HCT116 (cell line): Measurements from ENCODE around the gene TBXAS1. TPM values are rescaled to one million over a fixed set of nuclear protein-coding genes. Genes with fewer than 3 reads are reported as not detected.

Experiments used
- ATAC-seq: fragments of 200-7000 bp; cut with Tn5 transposase; 2 replicates; pipeline ENCODE4 v1.9.1; 2020; ENCODE audit warnings: mild to moderate bottlenecking, moderate library complexity
- BruUV-seq: library from RNA; stranded (reverse); fragments of 400-500 nt; replicated peaks from 2 replicates; lab custom pipeline; 2021; lab: Mats Ljungman, UMichigan
- CTCF ChIA-PET: fragments of 300-600 bp; sonication (Branson Sonifier 250); formaldehyde crosslinking; loops from one replicate; lab custom pipeline; 2021; ENCODE audit warnings: antibody characterized with exemption; lab: Charles Lee
- POLR2A ChIA-PET: fragments of 300-600, 350-600 bp; sonication (Branson Sonifier 250); formaldehyde crosslinking; loops from one replicate; lab custom pipeline; 2021; ENCODE audit warnings: antibody characterized with exemption; lab: Charles Lee
- RAD21 ChIA-PET, 2 experiments: fragments of 300-600 bp; sonication (Branson Sonifier 250); formaldehyde crosslinking; loops; one replicate each; lab custom pipeline; 2023; ENCODE audit warnings: low total read pairs in 2 of 2; ENCODE audit not compliant: uncharacterized antibody in 2 of 2, unreplicated experiment in 2 of 2, low non-redundant PET in 1 of 2; lab: Charles Lee
- DNase-seq: peaks from one replicate; pipeline ENCODE4 v3.0.0-alpha.2; 2010; ENCODE audit warnings: low read depth, low spot score
- H2AFZ ChIP-seq: fragments of 200-600 bp; shearing (Covaris generic), sonication (generic); 2 replicates; pipeline ENCODE4 v1.6.1; 2017; ENCODE audit warnings: low read depth, mixed run types, mixed read lengths, antibody characterized with exemption, low read length; ENCODE audit not compliant: poor library complexity, severe bottlenecking
- H3K27ac ChIP-seq: 2 replicates; pipeline ENCODE4 v1.5.1; 2012; ENCODE audit warnings: low read depth, low read length
- H3K27me3 ChIP-seq: fragments of 200-600 bp; sonication (generic); 2 replicates; pipeline ENCODE4 v1.6.1; 2016; ENCODE audit warnings: mixed run types, low read length, mixed read lengths; ENCODE audit not compliant: insufficient read depth
- H3K36me3 ChIP-seq, 2 experiments: fragments of 200-500 bp in 1 of 2; fragments of 200-600 bp in 1 of 2; sonication (Bioruptor generic) in 1 of 2; sonication (generic) in 1 of 2; 2 replicates each; pipeline versions ENCODE4 v1.5.1 to v1.6.1; 2014 to 2016; ENCODE audit warnings: low read length in 2 of 2, inconsistent platforms in 1 of 2, mixed read lengths in 1 of 2, mixed run types in 1 of 2; ENCODE audit not compliant: insufficient read depth in 2 of 2, control insufficient read depth in 1 of 2
- H3K4me1 ChIP-seq, 2 experiments: fragments of 200-600 bp in 1 of 2; sonication (generic) in 1 of 2; 2 replicates each; pipeline versions ENCODE4 v1.5.1 to v1.6.1; 2012 to 2017; ENCODE audit warnings: low read length in 2 of 2, inconsistent platforms in 1 of 2, mild to moderate bottlenecking in 1 of 2, mixed read lengths in 1 of 2, mixed run types in 1 of 2, moderate library complexity in 1 of 2; ENCODE audit not compliant: insufficient read depth in 2 of 2, control insufficient read depth in 1 of 2
- H3K4me2 ChIP-seq: fragments of 200-600 bp; sonication (generic); 2 replicates; pipeline ENCODE4 v1.6.1; 2017; ENCODE audit warnings: mixed run types, low read length, mixed read lengths
- H3K4me3 ChIP-seq, 2 experiments: fragments of 200-600 bp in 1 of 2; sonication (generic) in 1 of 2; replicated peaks in 1 of 2; 2 replicates each; pipeline ENCODE4 v1.5.1; 2011 to 2016; ENCODE audit warnings: low read length in 2 of 2, control low read depth in 1 of 2, low read depth in 1 of 2, mild to moderate bottlenecking in 1 of 2, mixed read lengths in 1 of 2, mixed run types in 1 of 2
- H3K79me2 ChIP-seq: fragments of 200-600 bp; sonication (generic); 2 replicates; pipeline ENCODE4 v1.6.1; 2017; ENCODE audit warnings: mild to moderate bottlenecking, mixed run types, low read length, moderate library complexity, mixed read lengths; ENCODE audit not compliant: insufficient read depth
- H3K9ac ChIP-seq: fragments of 200-600 bp; sonication (generic); 2 replicates; pipeline ENCODE4 v1.6.1; 2016; ENCODE audit warnings: low read length, mixed read lengths
- H3K9me2 ChIP-seq: fragments of 200-600 bp; sonication (generic), shearing (Covaris generic); 2 replicates; pipeline ENCODE4 v1.6.1; 2017; ENCODE audit warnings: mixed run types, mild to moderate bottlenecking, moderate library complexity; ENCODE audit not compliant: insufficient read depth
- H3K9me3 ChIP-seq, 2 experiments: fragments of 200-500 bp in 1 of 2; fragments of 200-600 bp in 1 of 2; sonication (Bioruptor generic) in 1 of 2; sonication (generic) in 1 of 2; 2 replicates each; pipeline ENCODE4 v1.6.1; 2014 to 2017; ENCODE audit warnings: low read length in 2 of 2, mixed read lengths in 2 of 2, inconsistent platforms in 1 of 2, low read depth in 1 of 2, mild to moderate bottlenecking in 1 of 2, mixed run types in 1 of 2, moderate library complexity in 1 of 2; ENCODE audit not compliant: control insufficient read depth in 1 of 2, insufficient read depth in 1 of 2
- H4K20me1 ChIP-seq: fragments of 200-600 bp; sonication (generic), shearing (Covaris generic); 2 replicates; pipeline ENCODE4 v1.6.1; 2017; ENCODE audit warnings: mixed run types, mild to moderate bottlenecking, moderate library complexity; ENCODE audit not compliant: insufficient read depth
- CBX3 ChIP-seq: IDR thresholded peaks from 2 replicates; pipeline ENCODE4 v1.6.1; 2012; ENCODE audit warnings: low read depth
- CEBPB ChIP-seq: IDR thresholded peaks from 2 replicates; pipeline ENCODE4 v1.6.1; 2012; ENCODE audit warnings: low read depth
- EGR1 ChIP-seq: IDR thresholded peaks from 2 replicates; pipeline ENCODE4 v1.6.1; 2012; ENCODE audit warnings: low read depth
- ELF1 ChIP-seq: IDR thresholded peaks from 2 replicates; pipeline ENCODE4 v1.6.1; 2012; ENCODE audit warnings: low read depth, borderline replicate concordance
- EZH2phosphoT487 ChIP-seq: fragments of 200-600 bp; IDR thresholded peaks from 2 replicates; pipeline ENCODE4 v1.6.1; 2018; ENCODE audit warnings: antibody characterized with exemption, borderline replicate concordance
- FOSL1 ChIP-seq: IDR thresholded peaks from 2 replicates; pipeline ENCODE4 v1.6.1; 2012; ENCODE audit warnings: low read depth
- POLR2A ChIP-seq: IDR thresholded peaks from 2 replicates; pipeline ENCODE4 v1.7.0; 2011; ENCODE audit warnings: borderline replicate concordance; ENCODE audit not compliant: insufficient read depth, insufficient read length; ENCODE audit errors: extremely low read depth
- SIN3A ChIP-seq: IDR thresholded peaks from 2 replicates; pipeline ENCODE4 v1.6.1; 2012; ENCODE audit warnings: low read depth
- SP1 ChIP-seq: IDR thresholded peaks from 2 replicates; pipeline ENCODE4 v1.6.1; 2012; ENCODE audit warnings: low read depth
- TCF7L2 ChIP-seq: IDR thresholded peaks from 2 replicates; pipeline ENCODE4 v1.7.0; 2011; ENCODE audit warnings: borderline replicate concordance, inconsistent platforms; ENCODE audit not compliant: insufficient read depth, insufficient read length; ENCODE audit errors: extremely low read depth
- ZFX ChIP-seq: fragments of 450-650 bp; IDR thresholded peaks from 2 replicates; pipeline ENCODE4 v1.6.1; 2017
- ZNF274 ChIP-seq: fragments of 200-500 bp; sonication (Bioruptor generic); IDR thresholded peaks from 2 replicates; pipeline ENCODE4 v1.6.1; 2014; ENCODE audit warnings: mild to moderate bottlenecking, low read depth, low read length, inconsistent platforms
- intact Hi-C: fragments of 100-400 bp; cut with micrococcal nuclease; formaldehyde crosslinking; loops from 2 replicates; pipeline ENCODE4 v1.10.0; 2022
- total RNA-seq: library from RNA; stranded (reverse); gene quantifications from one replicate; pipeline ENCODE4 v1.2.1, GENCODE V29; 2021; ENCODE audit not compliant: unreplicated experiment
- TF ChIP-seq, protein P1 (sequence below): IDR thresholded peaks from 2 replicates; pipeline ENCODE4 v1.6.1; 2012; ENCODE audit warnings: low read depth
- TF ChIP-seq, protein P2 (sequence below), 3 experiments: fragments of 200-600 bp in 1 of 3; sonication (generic) in 1 of 3; IDR thresholded peaks in 2 of 3; conservative IDR thresholded peaks in 1 of 3; 2 replicates each; pipeline ENCODE4 v1.5.1; 2012 to 2017; ENCODE audit warnings: low read depth in 2 of 3, low read length in 2 of 3, antibody characterized with exemption in 1 of 3, borderline replicate concordance in 1 of 3, control low read depth in 1 of 3, mild to moderate bottlenecking in 1 of 3, mixed read lengths in 1 of 3, mixed run types in 1 of 3, moderate library complexity in 1 of 3; ENCODE audit not compliant: insufficient read depth in 1 of 3
- TF ChIP-seq, protein P3 (sequence below): IDR thresholded peaks from 2 replicates; pipeline ENCODE4 v1.6.1; 2011; ENCODE audit warnings: mild to moderate bottlenecking, low read length, moderate library complexity; ENCODE audit not compliant: insufficient replicate concordance; ENCODE audit errors: extremely low read depth

The TBXAS1 gene
- total RNA-seq, 1 experiment from 2014 or later: 1.4 TPM

DNA sequence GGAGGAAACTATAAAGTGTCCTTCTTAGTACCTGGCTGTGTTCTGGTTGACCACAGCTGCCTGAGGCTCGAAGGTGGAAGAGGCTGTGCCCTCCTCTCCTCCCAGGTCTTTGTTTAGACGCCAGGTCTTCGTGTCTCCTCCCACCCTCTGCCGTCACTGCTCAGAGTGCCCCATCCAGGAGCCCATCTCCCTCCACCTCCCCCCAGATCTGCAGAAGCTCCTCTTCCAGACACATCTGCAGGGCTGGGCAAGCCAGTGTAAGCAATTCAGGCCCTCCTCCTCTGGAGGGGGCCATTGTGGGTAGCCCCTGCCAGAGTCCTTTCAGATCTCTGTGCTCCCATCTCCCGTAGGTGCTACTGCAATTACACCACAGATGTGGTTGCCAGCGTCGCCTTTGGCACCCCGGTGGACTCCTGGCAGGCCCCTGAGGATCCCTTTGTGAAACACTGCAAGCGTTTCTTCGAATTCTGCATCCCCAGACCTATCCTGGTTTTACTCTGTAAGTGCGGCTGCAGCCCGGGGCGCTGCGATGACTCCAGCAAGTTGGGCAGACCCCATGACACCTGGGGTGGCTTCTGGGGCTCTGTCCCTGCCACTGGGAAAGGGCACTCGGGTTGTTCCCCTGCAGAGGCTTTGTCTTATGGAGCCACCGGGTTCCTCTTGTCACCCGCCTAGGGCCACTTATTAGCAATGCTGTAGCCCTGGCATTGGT is 126.2 kb downstream of the TBXAS1 start:
- no peak overlapping the region for H2AFZ ChIP-seq
- ChIA-PET RAD21 (no interaction called here), POLR2A (no interaction called here), CTCF (no interaction called here)
- no peaks in the 10 kb centered on the region for H4K20me1 ChIP-seq
- no peaks in the 10 kb centered on the region for H3K9me3 ChIP-seq
- H3K4me1 ChIP-seq: peaks cover 0 to 5% of the 10 kb centered on the region in 2 experiments; a peak in 2 of 4 replicates
- intact Hi-C loops: no loop called here
- H3K27me3 ChIP-seq: no peaks in the 10 kb centered on the region
- no peak for TF ChIP-seq SP1
- no peak for TF ChIP-seq FOSL1
- TF ChIP-seq CBX3: no peak
- TF ChIP-seq, protein P1, sequence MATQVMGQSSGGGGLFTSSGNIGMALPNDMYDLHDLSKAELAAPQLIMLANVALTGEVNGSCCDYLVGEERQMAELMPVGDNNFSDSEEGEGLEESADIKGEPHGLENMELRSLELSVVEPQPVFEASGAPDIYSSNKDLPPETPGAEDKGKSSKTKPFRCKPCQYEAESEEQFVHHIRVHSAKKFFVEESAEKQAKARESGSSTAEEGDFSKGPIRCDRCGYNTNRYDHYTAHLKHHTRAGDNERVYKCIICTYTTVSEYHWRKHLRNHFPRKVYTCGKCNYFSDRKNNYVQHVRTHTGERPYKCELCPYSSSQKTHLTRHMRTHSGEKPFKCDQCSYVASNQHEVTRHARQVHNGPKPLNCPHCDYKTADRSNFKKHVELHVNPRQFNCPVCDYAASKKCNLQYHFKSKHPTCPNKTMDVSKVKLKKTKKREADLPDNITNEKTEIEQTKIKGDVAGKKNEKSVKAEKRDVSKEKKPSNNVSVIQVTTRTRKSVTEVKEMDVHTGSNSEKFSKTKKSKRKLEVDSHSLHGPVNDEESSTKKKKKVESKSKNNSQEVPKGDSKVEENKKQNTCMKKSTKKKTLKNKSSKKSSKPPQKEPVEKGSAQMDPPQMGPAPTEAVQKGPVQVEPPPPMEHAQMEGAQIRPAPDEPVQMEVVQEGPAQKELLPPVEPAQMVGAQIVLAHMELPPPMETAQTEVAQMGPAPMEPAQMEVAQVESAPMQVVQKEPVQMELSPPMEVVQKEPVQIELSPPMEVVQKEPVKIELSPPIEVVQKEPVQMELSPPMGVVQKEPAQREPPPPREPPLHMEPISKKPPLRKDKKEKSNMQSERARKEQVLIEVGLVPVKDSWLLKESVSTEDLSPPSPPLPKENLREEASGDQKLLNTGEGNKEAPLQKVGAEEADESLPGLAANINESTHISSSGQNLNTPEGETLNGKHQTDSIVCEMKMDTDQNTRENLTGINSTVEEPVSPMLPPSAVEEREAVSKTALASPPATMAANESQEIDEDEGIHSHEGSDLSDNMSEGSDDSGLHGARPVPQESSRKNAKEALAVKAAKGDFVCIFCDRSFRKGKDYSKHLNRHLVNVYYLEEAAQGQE: no peak
- no peak for TF ChIP-seq TCF7L2
- TF ChIP-seq, protein P2, sequence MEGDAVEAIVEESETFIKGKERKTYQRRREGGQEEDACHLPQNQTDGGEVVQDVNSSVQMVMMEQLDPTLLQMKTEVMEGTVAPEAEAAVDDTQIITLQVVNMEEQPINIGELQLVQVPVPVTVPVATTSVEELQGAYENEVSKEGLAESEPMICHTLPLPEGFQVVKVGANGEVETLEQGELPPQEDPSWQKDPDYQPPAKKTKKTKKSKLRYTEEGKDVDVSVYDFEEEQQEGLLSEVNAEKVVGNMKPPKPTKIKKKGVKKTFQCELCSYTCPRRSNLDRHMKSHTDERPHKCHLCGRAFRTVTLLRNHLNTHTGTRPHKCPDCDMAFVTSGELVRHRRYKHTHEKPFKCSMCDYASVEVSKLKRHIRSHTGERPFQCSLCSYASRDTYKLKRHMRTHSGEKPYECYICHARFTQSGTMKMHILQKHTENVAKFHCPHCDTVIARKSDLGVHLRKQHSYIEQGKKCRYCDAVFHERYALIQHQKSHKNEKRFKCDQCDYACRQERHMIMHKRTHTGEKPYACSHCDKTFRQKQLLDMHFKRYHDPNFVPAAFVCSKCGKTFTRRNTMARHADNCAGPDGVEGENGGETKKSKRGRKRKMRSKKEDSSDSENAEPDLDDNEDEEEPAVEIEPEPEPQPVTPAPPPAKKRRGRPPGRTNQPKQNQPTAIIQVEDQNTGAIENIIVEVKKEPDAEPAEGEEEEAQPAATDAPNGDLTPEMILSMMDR (IDR thresholded peaks at IDR 0.05 in 2 of 3, conservative IDR thresholded peaks at IDR 0.05 in 1 of 3; ENCODE audit: borderline replicate concordance in 1 of 3, insufficient read depth in 1 of 3, low read depth in 2 of 3, low read length in 2 of 3): no peak
- TF ChIP-seq ZNF274: no peak
- TF ChIP-seq POLR2A: no peak
- TF ChIP-seq SIN3A: no peak
- TF ChIP-seq, protein P3, sequence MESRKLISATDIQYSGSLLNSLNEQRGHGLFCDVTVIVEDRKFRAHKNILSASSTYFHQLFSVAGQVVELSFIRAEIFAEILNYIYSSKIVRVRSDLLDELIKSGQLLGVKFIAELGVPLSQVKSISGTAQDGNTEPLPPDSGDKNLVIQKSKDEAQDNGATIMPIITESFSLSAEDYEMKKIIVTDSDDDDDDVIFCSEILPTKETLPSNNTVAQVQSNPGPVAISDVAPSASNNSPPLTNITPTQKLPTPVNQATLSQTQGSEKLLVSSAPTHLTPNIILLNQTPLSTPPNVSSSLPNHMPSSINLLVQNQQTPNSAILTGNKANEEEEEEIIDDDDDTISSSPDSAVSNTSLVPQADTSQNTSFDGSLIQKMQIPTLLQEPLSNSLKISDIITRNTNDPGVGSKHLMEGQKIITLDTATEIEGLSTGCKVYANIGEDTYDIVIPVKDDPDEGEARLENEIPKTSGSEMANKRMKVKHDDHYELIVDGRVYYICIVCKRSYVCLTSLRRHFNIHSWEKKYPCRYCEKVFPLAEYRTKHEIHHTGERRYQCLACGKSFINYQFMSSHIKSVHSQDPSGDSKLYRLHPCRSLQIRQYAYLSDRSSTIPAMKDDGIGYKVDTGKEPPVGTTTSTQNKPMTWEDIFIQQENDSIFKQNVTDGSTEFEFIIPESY: no peak
- TF ChIP-seq EGR1: no peak
- no peak for TF ChIP-seq CEBPB
- no peak for TF ChIP-seq EZH2phosphoT487
- TF ChIP-seq ELF1: no peak
- no peak for TF ChIP-seq ZFX
- BruUV-seq: no TSS peak
- no peak overlapping the region for H3K4me3 ChIP-seq
- no peaks in the 10 kb centered on the region for H3K9me2 ChIP-seq
- H3K9ac ChIP-seq: no peak overlapping the region
- no peak overlapping the region for H3K27ac ChIP-seq
- no peaks in the 10 kb centered on the region for H3K36me3 ChIP-seq
- DNase-seq (no peak), ATAC-seq (no peak)
- H3K4me2 ChIP-seq: no peak overlapping the region
- H3K79me2 ChIP-seq: no peaks in the 10 kb centered on the region
